IPS-18a (cell line): ENCODE measurements around the gene URM1.

Experiments
- H3K27ac ChIP-seq: one replicate; pipeline ENCODE4 v1.5.1; 2013; ENCODE audit warnings: low read length
- H3K27me3 ChIP-seq: one replicate; pipeline ENCODE4 v1.6.1; 2013; ENCODE audit warnings: mild to moderate bottlenecking, low read length; ENCODE audit not compliant: control insufficient read depth, insufficient read depth
- H3K36me3 ChIP-seq: one replicate; pipeline ENCODE4 v1.6.1; 2013; ENCODE audit warnings: low read depth, low read length; ENCODE audit not compliant: control insufficient read depth
- H3K4me1 ChIP-seq: one replicate; pipeline ENCODE4 v1.6.1; 2013; ENCODE audit warnings: low read depth, low read length; ENCODE audit not compliant: control insufficient read depth
- H3K4me3 ChIP-seq: one replicate; pipeline ENCODE4 v1.5.1; 2013; ENCODE audit warnings: low read length
- H3K9ac ChIP-seq: one replicate; pipeline ENCODE4 v1.6.1; 2013; ENCODE audit warnings: mild to moderate bottlenecking, low read length, moderate library complexity
- H3K9me3 ChIP-seq: one replicate; pipeline ENCODE4 v1.6.1; 2013; ENCODE audit warnings: low read depth, low read length; ENCODE audit not compliant: control insufficient read depth

URM1 gene

DNA sequence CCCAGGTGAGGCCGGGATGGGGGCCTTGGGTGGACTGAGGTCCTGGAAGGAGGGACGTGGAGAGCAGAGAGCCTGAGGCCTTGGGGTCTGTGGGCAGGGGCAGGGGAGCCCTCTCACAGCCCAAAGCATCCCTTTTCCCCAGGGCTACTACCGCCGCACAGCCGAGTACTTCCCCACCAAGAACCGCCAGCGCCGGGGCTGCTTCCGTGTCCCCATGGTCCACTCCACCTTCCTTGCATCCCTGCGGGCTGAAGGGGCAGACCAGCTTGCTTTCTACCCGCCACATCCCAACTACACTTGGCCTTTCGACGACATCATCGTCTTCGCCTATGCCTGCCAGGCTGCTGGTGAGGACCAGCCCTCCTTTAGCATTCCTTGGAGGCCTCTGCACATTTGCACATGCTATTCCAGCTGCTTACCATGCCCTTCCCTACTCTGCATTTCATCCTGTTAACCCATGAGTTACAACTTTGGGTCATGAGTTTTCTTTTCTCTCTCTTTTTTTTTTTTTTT, 53.1 kb downstream of the URM1 start:
- no peaks in the 10 kb centered on the region for H3K9me3 ChIP-seq
- H3K4me3 ChIP-seq: no peak overlapping the region
- H3K27me3 ChIP-seq: peaks cover 33% of the 10 kb centered on the region
- H3K4me1 ChIP-seq: peaks cover 2% of the 10 kb centered on the region
- no peaks in the 10 kb centered on the region for H3K36me3 ChIP-seq
- no peak overlapping the region for H3K9ac ChIP-seq
- no peak overlapping the region for H3K27ac ChIP-seq

DNA sequence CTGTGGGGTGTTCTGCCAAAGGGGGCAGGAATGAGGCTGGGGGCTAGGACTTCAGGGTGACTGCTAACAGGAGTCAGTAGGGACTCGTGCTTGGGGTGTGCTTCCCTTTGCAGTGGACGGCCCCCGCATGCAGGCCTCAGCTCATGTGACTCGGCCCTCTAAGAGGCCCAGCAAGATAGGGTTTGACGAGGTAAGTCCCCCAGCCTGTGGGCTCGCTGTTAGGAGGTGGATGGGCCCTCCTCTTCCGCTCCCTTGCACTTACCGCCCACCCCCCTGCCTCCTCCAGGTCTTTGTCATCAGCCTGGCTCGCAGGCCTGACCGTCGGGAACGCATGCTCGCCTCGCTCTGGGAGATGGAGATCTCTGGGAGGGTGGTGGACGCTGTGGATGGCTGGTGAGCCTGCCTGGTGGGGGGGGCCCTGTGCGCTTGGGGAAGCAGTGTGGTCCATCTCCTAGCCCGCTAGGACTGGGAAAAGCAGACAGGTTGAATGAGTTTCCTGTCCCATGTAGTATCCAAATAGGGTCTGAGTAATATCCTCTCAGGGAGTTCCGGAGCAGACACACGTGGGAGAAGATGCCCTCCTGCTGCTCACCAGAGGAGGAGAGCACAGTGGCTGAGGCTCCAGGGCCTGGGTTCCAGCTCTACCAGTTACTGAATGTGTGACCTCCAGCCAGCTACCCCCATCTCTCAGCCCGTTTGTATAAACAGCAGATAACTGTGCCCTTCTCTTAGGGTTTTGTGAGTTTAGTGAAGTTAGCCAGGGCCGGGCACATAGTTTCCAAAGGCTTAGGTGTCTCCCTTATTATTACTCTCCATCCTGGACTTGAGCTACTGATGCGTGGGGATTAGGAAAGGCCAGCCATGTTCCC, 57.7 kb downstream of the URM1 start:
- Histone ChIP-seq H3K36me3 (no peaks in the 10 kb centered on the region), H3K4me1 (no peaks in the 10 kb centered on the region), H3K9ac (no peak overlapping the region), H3K27me3 (no peaks in the 10 kb centered on the region), H3K9me3 (no peaks in the 10 kb centered on the region), H3K27ac (no peak overlapping the region), H3K4me3 (no peak overlapping the region)

DNA sequence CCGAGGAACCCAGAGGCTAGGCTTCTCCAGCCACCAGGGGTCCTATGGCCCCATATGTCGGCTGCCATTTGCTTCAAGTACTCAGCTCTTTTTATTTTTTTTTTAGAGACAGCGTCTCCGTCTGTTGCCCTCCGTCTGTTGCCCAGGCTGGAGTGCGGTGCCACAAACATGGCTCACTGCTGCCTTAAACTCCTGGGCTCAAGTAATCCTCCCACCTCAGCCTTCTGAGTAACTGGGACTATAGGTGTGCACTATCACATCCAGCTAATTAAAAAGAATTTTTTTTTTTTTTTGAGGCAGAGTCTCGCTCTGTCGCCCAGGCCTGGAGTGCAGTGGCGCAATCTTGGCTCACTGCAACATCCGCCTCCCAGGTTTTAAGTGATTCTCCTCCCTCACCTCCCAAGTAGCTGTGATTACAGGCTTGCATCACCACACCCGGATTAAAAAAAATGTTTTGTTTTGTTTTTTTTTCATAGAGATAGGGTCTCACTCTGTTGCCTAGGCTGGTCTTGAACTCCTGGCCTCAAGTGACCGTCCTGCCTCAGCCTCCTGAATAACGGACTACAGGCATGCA, 58.4 kb downstream of the URM1 start:
- no peaks in the 10 kb centered on the region for H3K9me3 ChIP-seq
- H3K27ac ChIP-seq: no peak overlapping the region
- H3K36me3 ChIP-seq: no peaks in the 10 kb centered on the region
- H3K27me3 ChIP-seq: no peaks in the 10 kb centered on the region
- H3K9ac ChIP-seq: no peak overlapping the region
- H3K4me3 ChIP-seq: no peak overlapping the region
- H3K4me1 ChIP-seq: no peaks in the 10 kb centered on the region

DNA sequence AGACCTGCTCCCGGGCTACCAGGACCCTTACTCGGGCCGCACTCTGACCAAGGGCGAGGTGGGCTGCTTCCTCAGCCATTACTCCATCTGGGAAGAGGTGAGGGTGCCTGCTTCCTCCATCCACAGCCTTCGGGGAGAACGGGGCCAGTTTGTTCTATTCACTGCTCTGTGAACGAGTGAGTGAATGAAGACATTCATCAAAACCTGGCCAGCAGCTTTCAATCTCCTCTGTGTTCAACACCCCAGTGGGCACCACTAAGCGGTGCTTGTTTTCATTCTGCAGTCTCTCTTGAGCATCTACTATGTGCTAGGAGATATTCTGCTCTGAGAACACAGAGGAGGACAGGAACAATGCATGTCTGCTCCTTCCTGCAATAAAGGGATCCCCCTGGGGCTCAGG, 60.0 kb downstream of the URM1 start:
- H3K36me3 ChIP-seq: no peaks in the 10 kb centered on the region
- H3K4me3 ChIP-seq: no peak overlapping the region
- no peaks in the 10 kb centered on the region for H3K9me3 ChIP-seq
- no peak overlapping the region for H3K27ac ChIP-seq
- H3K27me3 ChIP-seq: no peaks in the 10 kb centered on the region
- H3K4me1 ChIP-seq: no peaks in the 10 kb centered on the region
- no peak overlapping the region for H3K9ac ChIP-seq

DNA sequence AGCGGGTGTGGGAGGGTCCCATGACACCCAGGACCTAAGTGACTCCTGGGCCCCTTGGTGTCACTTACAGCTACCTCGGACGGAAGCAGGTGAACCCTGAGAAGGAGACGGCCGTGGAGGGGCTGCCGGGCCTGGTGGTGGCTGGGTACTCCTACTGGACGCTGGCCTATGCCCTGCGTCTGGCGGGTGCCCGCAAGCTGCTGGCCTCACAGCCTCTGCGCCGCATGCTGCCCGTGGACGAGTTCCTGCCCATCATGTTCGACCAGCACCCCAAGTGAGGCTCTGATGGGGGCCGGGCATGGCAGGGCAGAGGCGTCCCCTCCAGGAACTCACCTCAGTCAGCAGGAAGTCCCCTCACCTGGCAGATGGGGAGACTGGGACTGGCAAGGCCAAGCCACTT, 63.2 kb downstream of the URM1 start:
- H3K36me3 ChIP-seq: no peaks in the 10 kb centered on the region
- no peaks in the 10 kb centered on the region for H3K27me3 ChIP-seq
- no peaks in the 10 kb centered on the region for H3K4me1 ChIP-seq
- H3K4me3 ChIP-seq: no peak overlapping the region
- no peaks in the 10 kb centered on the region for H3K9me3 ChIP-seq
- H3K27ac ChIP-seq: no peak overlapping the region
- no peak overlapping the region for H3K9ac ChIP-seq

DNA sequence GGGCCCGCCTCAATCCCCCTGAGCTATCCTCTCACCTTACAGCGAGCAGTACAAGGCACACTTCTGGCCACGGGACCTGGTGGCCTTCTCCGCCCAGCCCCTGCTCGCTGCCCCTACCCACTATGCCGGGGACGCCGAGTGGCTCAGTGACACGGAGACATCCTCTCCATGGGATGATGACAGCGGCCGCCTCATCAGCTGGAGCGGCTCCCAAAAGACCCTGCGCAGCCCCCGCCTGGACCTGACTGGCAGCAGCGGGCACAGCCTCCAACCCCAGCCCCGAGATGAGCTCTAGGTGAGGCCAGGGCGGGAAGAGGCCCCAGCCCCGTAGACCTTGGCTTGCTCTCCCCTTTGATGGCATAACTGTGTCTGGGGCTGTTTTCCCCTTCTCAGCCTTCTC, 64.4 kb downstream of the URM1 start:
- Histone ChIP-seq H3K4me3 (no peak overlapping the region), H3K27me3 (no peaks in the 10 kb centered on the region), H3K36me3 (no peaks in the 10 kb centered on the region), H3K4me1 (no peaks in the 10 kb centered on the region), H3K9ac (no peak overlapping the region), H3K9me3 (no peaks in the 10 kb centered on the region), H3K27ac (no peak overlapping the region)

DNA sequence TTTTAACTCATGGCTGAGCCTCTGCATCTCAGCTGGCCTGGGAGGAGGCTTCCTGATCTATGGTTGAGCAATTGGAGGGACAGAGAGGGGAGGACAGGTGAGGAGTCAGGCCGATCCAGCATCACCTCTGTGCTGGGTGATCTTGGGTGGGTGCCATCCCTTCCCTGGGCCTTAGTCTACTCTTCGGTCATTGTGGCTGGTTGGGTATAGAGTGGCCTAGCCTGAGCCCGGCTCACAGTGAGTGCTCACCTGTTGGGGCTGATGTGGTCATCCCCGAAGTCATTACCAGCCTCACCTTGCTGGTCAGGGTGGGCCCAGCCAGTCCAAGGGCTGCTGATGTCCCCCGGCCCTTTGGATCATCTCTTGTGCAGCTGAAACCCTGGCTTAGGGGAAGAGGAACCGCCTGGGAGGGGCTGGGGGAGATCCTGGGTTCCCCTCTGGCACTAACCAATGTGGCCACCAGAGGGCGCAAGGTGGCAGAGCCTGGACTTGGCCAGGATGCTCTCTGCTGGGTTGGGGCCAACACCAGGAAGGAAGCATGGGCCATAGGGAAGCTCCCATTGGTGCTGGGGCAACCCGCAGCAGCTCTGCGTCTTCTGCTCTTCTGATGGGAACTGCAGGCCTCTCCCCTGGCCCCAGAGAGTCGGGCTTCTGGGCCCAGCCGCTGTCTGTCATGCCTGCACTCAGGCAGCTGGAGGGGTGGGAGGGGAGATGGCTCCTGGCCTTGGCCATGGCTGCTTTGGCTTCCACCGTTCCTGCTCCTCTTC, 67.4 kb downstream of the URM1 start:
- H3K9ac ChIP-seq: no peak overlapping the region

DNA sequence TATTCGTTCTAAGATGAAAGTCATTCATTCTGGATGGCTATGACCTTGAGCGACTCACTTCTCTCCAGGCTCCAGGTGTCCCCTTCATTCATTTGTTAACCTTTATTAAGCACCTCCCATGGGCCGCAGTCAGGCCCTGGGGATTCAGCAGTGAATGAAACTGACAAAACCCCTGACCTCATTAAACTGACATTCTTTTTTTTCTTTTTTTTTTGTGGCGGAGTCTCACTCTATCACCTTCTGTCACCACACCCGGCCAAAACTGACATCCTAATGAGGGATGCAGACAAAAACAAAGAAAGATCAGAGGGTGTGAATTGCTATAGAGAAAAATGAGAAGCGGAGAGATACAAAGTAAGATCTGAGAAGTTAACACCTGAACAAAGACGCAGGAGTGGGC, 68.1 kb downstream of the URM1 start:
- no peak overlapping the region for H3K4me3 ChIP-seq
- H3K27me3 ChIP-seq: no peaks in the 10 kb centered on the region
- H3K27ac ChIP-seq: no peak overlapping the region
- H3K9me3 ChIP-seq: no peaks in the 10 kb centered on the region
- no peaks in the 10 kb centered on the region for H3K36me3 ChIP-seq
- no peaks in the 10 kb centered on the region for H3K4me1 ChIP-seq
- H3K9ac ChIP-seq: no peak overlapping the region

More for the DNA sequence above, 67.4 kb downstream of the URM1 start:
- no peak overlapping the region for H3K4me3 ChIP-seq
- H3K27ac ChIP-seq: no peak overlapping the region
- no peaks in the 10 kb centered on the region for H3K4me1 ChIP-seq
- H3K36me3 ChIP-seq: no peaks in the 10 kb centered on the region
- H3K27me3 ChIP-seq: no peaks in the 10 kb centered on the region
- H3K9me3 ChIP-seq: no peaks in the 10 kb centered on the region
